Suprapubic skin (tissue), 3 donors: ENCODE data around the gene MSRB3.

Experiments
- CTCF ChIP-seq, 2 donors: fragments of 200-600 bp in 1 of 2; fragments of 450-650 bp in 1 of 2; sonication (generic) in 1 of 2; IDR thresholded peaks; one replicate each; pipeline ENCODE4 v1.5.1; 2016 to 2019; ENCODE audit warnings: antibody characterized with exemption in 2 of 2, mild to moderate bottlenecking in 1 of 2, moderate library complexity in 1 of 2
- POLR2A ChIP-seq, 2 donors: fragments of 450-650 bp; IDR thresholded peaks; one replicate each; pipeline ENCODE4 v1.6.1; 2017; ENCODE audit warnings: antibody characterized with exemption in 2 of 2, mild to moderate bottlenecking in 2 of 2, moderate library complexity in 2 of 2

- TF ChIP-seq CTCF (IDR thresholded peaks at IDR 0.05) (no peak), POLR2A (IDR thresholded peaks at IDR 0.05) (no peak)
These were observed 89.6 kb downstream of the MSRB3 start for GRCh38 chr12:65368055-65368454.
